GM23248 (cell line): Measurements from ENCODE around the gene GTF2F2. TPM values are rescaled to one million over a fixed set of nuclear protein-coding genes. Genes with fewer than 3 reads are reported as not detected.

Source experiments
- DNase-seq: peaks from one replicate; pipeline ENCODE4 v3.0.0-alpha.2; 2015
- H2AFZ ChIP-seq: fragments of 200-600 bp; sonication (generic); 2 replicates; pipeline ENCODE4 v1.6.1; 2016; ENCODE audit warnings: antibody characterized with exemption
- H3F3A ChIP-seq: fragments of 200-600 bp; sonication (generic); 2 replicates; pipeline ENCODE4 v1.6.1; 2016; ENCODE audit warnings: mild to moderate bottlenecking, antibody characterized with exemption, mixed run types; ENCODE audit not compliant: insufficient read depth
- H3K27ac ChIP-seq: fragments of 200-600 bp; sonication (generic); 2 replicates; pipeline ENCODE4 v1.5.1; 2016; ENCODE audit warnings: mild to moderate bottlenecking
- H3K27me3 ChIP-seq: fragments of 200-600 bp; sonication (generic); replicated peaks from 2 replicates; pipeline ENCODE4 v1.6.1; 2016; ENCODE audit warnings: mild to moderate bottlenecking; ENCODE audit not compliant: insufficient read depth
- H3K36me3 ChIP-seq: fragments of 200-600 bp; sonication (generic); 2 replicates; pipeline ENCODE4 v1.6.1; 2016; ENCODE audit warnings: low read depth, mild to moderate bottlenecking
- H3K4me1 ChIP-seq: fragments of 200-600 bp; sonication (generic); 2 replicates; pipeline ENCODE4 v1.6.1; 2016; ENCODE audit warnings: mild to moderate bottlenecking; ENCODE audit not compliant: insufficient read depth
- H3K4me2 ChIP-seq: fragments of 200-600 bp; sonication (generic); one replicate; pipeline ENCODE4 v1.6.1; 2016; ENCODE audit warnings: mild to moderate bottlenecking; ENCODE audit not compliant: unreplicated experiment
- H3K4me3 ChIP-seq: fragments of 200-600 bp; sonication (generic); 2 replicates; pipeline ENCODE4 v1.5.1; 2016; ENCODE audit warnings: mild to moderate bottlenecking
- H3K79me2 ChIP-seq: fragments of 200-600 bp; sonication (generic); 2 replicates; pipeline ENCODE4 v1.6.1; 2016; ENCODE audit warnings: mild to moderate bottlenecking; ENCODE audit not compliant: insufficient read depth
- H3K9ac ChIP-seq: fragments of 200-600 bp; sonication (generic); 2 replicates; pipeline ENCODE4 v1.6.1; 2016; ENCODE audit warnings: mild to moderate bottlenecking
- H3K9me2 ChIP-seq: fragments of 200-600 bp; sonication (generic); 2 replicates; pipeline ENCODE4 v1.6.1; 2016; ENCODE audit warnings: mixed run types, mild to moderate bottlenecking, moderate library complexity; ENCODE audit not compliant: insufficient read depth
- H3K9me3 ChIP-seq: fragments of 200-600 bp; sonication (generic); one replicate; pipeline ENCODE4 v1.6.1; 2017; ENCODE audit warnings: low read depth
- H4K20me1 ChIP-seq: fragments of 200-600 bp; sonication (generic); 2 replicates; pipeline ENCODE4 v1.6.0; 2016; ENCODE audit not compliant: insufficient read depth
- EZH2 ChIP-seq: fragments of 200-600 bp; sonication (generic); IDR thresholded peaks from 2 replicates; pipeline ENCODE4 v1.6.1; 2018; ENCODE audit warnings: antibody characterized with exemption, mild to moderate bottlenecking; ENCODE audit not compliant: insufficient read depth, poor library complexity, severe bottlenecking
- EZH2phosphoT487 ChIP-seq: fragments of 200-600 bp; sonication (generic); IDR thresholded peaks from 2 replicates; pipeline ENCODE4 v1.6.1; 2018; ENCODE audit warnings: antibody characterized with exemption, moderate library complexity, mild to moderate bottlenecking, low read depth; ENCODE audit not compliant: insufficient read depth
- WGBS, 2 experiments: methylation state at CpG; one replicate each; pipeline ENCODE4 v1.1.6; 2015 to 2017; ENCODE audit warnings: low lambda C conversion rate in 2 of 2, low coverage in 1 of 2; ENCODE audit errors: missing lambda C conversion rate in 2 of 2; 5-methylcytosine and 5-hydroxymethylcytosine counted together
- in situ Hi-C: fragments of 300-500 bp; cut with MboI; formaldehyde crosslinking; loops from 2 replicates; pipeline ENCODE4 v1.15.0; 2020
- polyA plus RNA-seq: library from polyadenylated mRNA; unstranded; fragments of >200 nt; fragmentation: Nextera tagmentation; extraction: Ambion mirVana; gene quantifications from 2 replicates; pipeline ENCODE4 v1.2.1, GENCODE V29; 2016
- total RNA-seq: library from RNA; depleted of rRNA; stranded (reverse); fragments of >200 nt; shearing (Covaris generic); gene quantifications from 2 replicates; pipeline ENCODE4 v1.2.3, GENCODE V29; 2014

The GTF2F2 gene
- total and polyA plus RNA-seq, 2 experiments from 2014 or later, result 23.7 to 27.6 TPM

DNA sequence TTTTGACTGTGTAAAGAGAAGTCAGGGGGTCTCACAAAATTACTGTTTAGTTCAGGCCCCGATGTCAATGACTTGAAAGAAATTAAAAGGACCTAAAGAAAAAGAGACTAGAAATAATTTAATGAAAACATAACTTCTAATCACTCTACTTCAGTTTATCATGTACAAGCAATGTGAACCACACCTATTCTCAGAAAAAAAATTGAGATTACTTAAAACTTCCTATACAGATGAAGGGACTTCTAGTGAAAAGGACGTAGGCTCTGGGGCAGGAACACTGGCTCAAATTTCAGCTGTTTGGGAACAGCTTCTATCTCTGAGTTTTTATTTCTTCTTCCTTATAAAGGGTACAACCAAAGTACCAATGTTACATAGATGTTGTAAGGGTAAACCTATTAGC, 182.7 kb downstream of the GTF2F2 start:
- no peaks in the 10 kb centered on the region for H3K27me3 ChIP-seq
- no peak overlapping the region for H3K27ac ChIP-seq
- TF ChIP-seq EZH2 (no peak), EZH2phosphoT487 (no peak)
- H3K79me2 ChIP-seq, result no peaks in the 10 kb centered on the region
- no peaks in the 10 kb centered on the region for H3K9me2 ChIP-seq
- H4K20me1 ChIP-seq, result no peaks in the 10 kb centered on the region
- H3K36me3 ChIP-seq, result no peaks in the 10 kb centered on the region
- in situ Hi-C loops, result loop anchor here (10.0 kb wide), 1 partner anchor 258 kb away; no protein-coding TSS in a partner anchor
- no peak overlapping the region for H3K4me2 ChIP-seq
- H3K9ac ChIP-seq, result no peak overlapping the region
- H2AFZ ChIP-seq, result no peak overlapping the region
- no peaks in the 10 kb centered on the region for H3K4me1 ChIP-seq
- no peak for DNase-seq
- no peaks in the 10 kb centered on the region for H3F3A ChIP-seq
- no peaks in the 10 kb centered on the region for H3K9me3 ChIP-seq
- 60 to 66% methylated on average over 2 of the region's 2 CpGs for WGBS, 2 experiments
- no peak overlapping the region for H3K4me3 ChIP-seq

DNA sequence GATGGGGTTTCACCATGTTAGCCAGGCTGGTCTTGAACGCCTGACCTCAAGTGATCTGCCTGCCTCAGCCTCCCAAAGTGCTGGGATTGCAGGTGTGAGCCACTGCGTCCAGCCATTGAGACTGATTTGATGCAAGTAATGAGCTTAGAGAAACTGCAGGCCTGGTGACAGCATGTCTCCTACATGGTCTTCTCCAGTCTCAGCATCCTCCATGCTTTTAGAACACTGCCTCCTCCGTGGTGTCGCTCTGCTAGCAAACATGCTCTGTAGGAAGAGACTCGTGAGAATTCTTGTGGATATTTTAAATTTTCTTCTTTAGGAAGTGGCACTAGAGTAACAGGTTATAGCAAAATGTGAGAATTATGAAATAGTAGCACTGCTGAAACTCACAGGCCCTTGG, 183.6 kb downstream of the GTF2F2 start:
- H2AFZ ChIP-seq, result no peak overlapping the region
- H3K4me2 ChIP-seq, result no peak overlapping the region
- no peak overlapping the region for H3K27ac ChIP-seq
- H3K9me2 ChIP-seq, result no peaks in the 10 kb centered on the region
- TF ChIP-seq EZH2phosphoT487 (no peak), EZH2 (no peak)
- H4K20me1 ChIP-seq, result no peaks in the 10 kb centered on the region
- 70 to 72% methylated on average over 5 of the region's 5 CpGs for WGBS, 2 experiments
- H3K9me3 ChIP-seq, result no peaks in the 10 kb centered on the region
- H3K79me2 ChIP-seq, result no peaks in the 10 kb centered on the region
- no peaks in the 10 kb centered on the region for H3K36me3 ChIP-seq
- H3K27me3 ChIP-seq, result no peaks in the 10 kb centered on the region
- no peaks in the 10 kb centered on the region for H3K4me1 ChIP-seq
- in situ Hi-C loops, result loop anchor here (10.0 kb wide), 1 partner anchor 259 kb away; no protein-coding TSS in a partner anchor
- no peak overlapping the region for H3K4me3 ChIP-seq
- H3F3A ChIP-seq, result no peaks in the 10 kb centered on the region
- DNase-seq, result no peak
- no peak overlapping the region for H3K9ac ChIP-seq

DNA sequence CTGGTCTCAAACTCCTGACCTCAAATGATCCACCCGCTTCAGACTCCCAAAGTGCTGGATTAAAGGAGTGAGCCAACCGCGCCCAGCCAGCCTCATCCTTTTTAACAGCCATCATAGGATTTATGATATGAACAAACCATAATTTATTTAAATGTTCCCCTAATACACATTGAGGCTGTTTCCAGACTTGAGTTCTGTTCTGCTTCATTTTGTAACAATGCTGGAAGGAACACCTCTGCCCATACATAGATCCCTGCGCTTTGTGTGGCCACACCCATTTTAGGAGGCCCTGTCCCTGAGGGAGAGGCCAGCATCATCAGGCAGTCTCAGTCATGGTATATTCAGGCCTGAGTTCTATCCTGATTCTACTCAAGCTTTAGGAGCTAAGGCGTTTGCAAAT, 184.8 kb downstream of the GTF2F2 start:
- Histone ChIP-seq H4K20me1 (no peaks in the 10 kb centered on the region), H3K9ac (no peak overlapping the region), H3K36me3 (no peaks in the 10 kb centered on the region), H2AFZ (no peak overlapping the region), H3K4me1 (no peaks in the 10 kb centered on the region), H3K9me3 (no peaks in the 10 kb centered on the region), H3K4me2 (no peak overlapping the region), H3K9me2 (no peaks in the 10 kb centered on the region), H3K27ac (no peak overlapping the region), H3K79me2 (no peaks in the 10 kb centered on the region), H3F3A (no peaks in the 10 kb centered on the region), H3K4me3 (no peak overlapping the region), H3K27me3 (no peaks in the 10 kb centered on the region)
- TF ChIP-seq EZH2 (no peak), EZH2phosphoT487 (no peak)
- in situ Hi-C loops, result loop anchor here (10.0 kb wide), 1 partner anchor 260 kb away; no protein-coding TSS in a partner anchor
- 93 to 95% methylated on average over 5 of the region's 5 CpGs for WGBS, 2 experiments
- no peak for DNase-seq

DNA sequence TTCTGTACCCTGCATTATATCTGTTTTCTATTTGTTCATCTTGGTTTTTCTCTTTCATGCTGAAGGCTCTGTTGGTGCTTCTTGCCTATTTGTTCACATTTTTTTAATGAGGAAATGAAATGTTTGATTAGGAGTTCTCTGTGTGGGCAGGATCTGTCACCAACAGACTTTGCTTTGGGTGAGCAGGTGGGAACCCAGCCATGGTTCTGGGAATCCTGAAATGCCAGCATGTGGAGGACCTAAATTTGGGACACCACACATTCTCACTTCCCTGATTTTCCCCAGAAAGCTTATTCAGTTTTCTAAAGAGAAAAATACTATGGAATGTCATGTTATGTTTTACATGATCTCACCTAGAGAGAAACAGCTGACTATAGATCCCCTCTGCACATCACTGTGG, 186.7 kb downstream of the GTF2F2 start:
- in situ Hi-C loops, result loop anchor here (10.0 kb wide), 1 partner anchor 262 kb away; no protein-coding TSS in a partner anchor
- TF ChIP-seq EZH2phosphoT487 (no peak), EZH2 (no peak)
- no peaks in the 10 kb centered on the region for H3K9me2 ChIP-seq

More for the DNA sequence above, 186.7 kb downstream of the GTF2F2 start:
- Histone ChIP-seq H3K9ac (no peak overlapping the region), H3K4me3 (no peak overlapping the region), H3K9me3 (no peaks in the 10 kb centered on the region), H3K27me3 (0 out of 2 replicates have a peak, but pooled peaks cover 3% of the 10 kb centered on the region), H3K79me2 (no peaks in the 10 kb centered on the region), H4K20me1 (no peaks in the 10 kb centered on the region), H3K27ac (no peak overlapping the region), H3F3A (no peaks in the 10 kb centered on the region), H3K4me1 (peaks cover 6% of the 10 kb centered on the region), H3K36me3 (no peaks in the 10 kb centered on the region), H3K4me2 (no peak overlapping the region), H2AFZ (no peak overlapping the region)
- DNase-seq, result no peak
